K562 (cell line): ENCODE results near the gene MEIOB. TPM values are rescaled to one million over a fixed set of nuclear protein-coding genes. Genes with fewer than 3 reads are reported as not detected.

Experiments
- ATAC-seq: fragments of 200-7000 bp; cut with Tn5 transposase; 3 replicates; pipeline ENCODE4 v1.9.1; 2020; ENCODE audit warnings: moderate library complexity
- BruUV-seq: library from RNA; stranded (reverse); fragments of 400-500 nt; replicated peaks from 2 replicates; lab custom pipeline; 2021; lab: Mats Ljungman, UMichigan
- CTCF ChIA-PET: fragments of 300-600 bp; formaldehyde crosslinking; extraction: SDS; loops from one replicate; lab custom pipeline; 2021; ENCODE audit warnings: low intra/inter-chr PET ratio; lab: Yijun Ruan, JAX
- POLR2A ChIA-PET: fragments of 300-600, 350-650 bp; sonication (Branson Sonifier 250); formaldehyde crosslinking; extraction: SDS; loops from one replicate; lab custom pipeline; 2021; ENCODE audit warnings: antibody characterized with exemption, inconsistent platforms; lab: Yijun Ruan, JAX
- DNase-seq, 4 experiments: peaks; one replicate each; pipeline versions ENCODE4 v3.0.0 to v3.0.0-alpha.2; 2011 to 2018; ENCODE audit warnings: low spot score in 3 of 4, mixed read lengths in 3 of 4; ENCODE audit errors: extremely low read depth in 1 of 4
- FAIRE-seq: peaks from 2 replicates; lab custom pipeline; 2011; peaks lifted over from hg19 to GRCh38; lab: Jason Lieb, UNC
- H2AFZ ChIP-seq: 2 replicates; pipeline ENCODE4 v1.6.0; 2011; ENCODE audit warnings: low read depth, low read length, control low read depth, inconsistent platforms
- H3K27ac ChIP-seq: fragments of 200-600 bp; 3 replicates; pipeline ENCODE4 v1.8.0; 2011; ENCODE audit warnings: low read depth, mild to moderate bottlenecking, control low read depth, inconsistent platforms, low read length, moderate library complexity, mixed read lengths; ENCODE audit errors: extremely low read depth
- H3K27me3 ChIP-seq, 2 experiments: fragments of 300-600 bp in 1 of 2; 2 replicates in 1 of 2; 3 replicates in 1 of 2; pipeline versions ENCODE4 v1.6.0 to v1.8.0; 2011; ENCODE audit warnings: inconsistent platforms in 2 of 2, low read length in 2 of 2, mild to moderate bottlenecking in 1 of 2, mixed read lengths in 1 of 2, moderate library complexity in 1 of 2; ENCODE audit not compliant: control insufficient read depth in 2 of 2, insufficient read depth in 2 of 2
- H3K36me3 ChIP-seq: fragments of 300-600 bp; 3 replicates; pipeline ENCODE4 v1.8.0; 2011; ENCODE audit warnings: mild to moderate bottlenecking, low read length, inconsistent platforms; ENCODE audit not compliant: control insufficient read depth, insufficient read depth
- H3K4me1 ChIP-seq, 2 experiments: fragments of 200-600 bp in 1 of 2; replicated peaks in 1 of 2; 2 replicates in 1 of 2; 3 replicates in 1 of 2; pipeline versions ENCODE4 v1.5.1 to v1.8.0; 2011; ENCODE audit warnings: inconsistent platforms in 2 of 2, low read length in 2 of 2, mild to moderate bottlenecking in 1 of 2, mixed read lengths in 1 of 2, moderate library complexity in 1 of 2; ENCODE audit not compliant: control insufficient read depth in 2 of 2, insufficient read depth in 2 of 2
- H3K4me2 ChIP-seq: 2 replicates; pipeline ENCODE4 v1.6.1; 2011; ENCODE audit warnings: low read length, control low read depth, inconsistent platforms, mixed read lengths; ENCODE audit not compliant: insufficient read depth
- H3K4me3 ChIP-seq: fragments of 200-600 bp; sonication (generic), shearing (Covaris generic); 2 replicates; pipeline ENCODE4 v1.5.1; 2016; ENCODE audit warnings: control low read depth, inconsistent platforms
- H3K79me2 ChIP-seq: fragments of 200-600 bp; 3 replicates; pipeline ENCODE4 v1.8.0; 2011; ENCODE audit warnings: low read length, inconsistent platforms; ENCODE audit not compliant: control insufficient read depth, insufficient read depth
- H3K9ac ChIP-seq, 2 experiments: 2 replicates each; pipeline versions ENCODE4 v1.6.0 to v1.6.1; 2011; ENCODE audit warnings: low read depth in 2 of 2, low read length in 2 of 2, control low read depth in 1 of 2, inconsistent platforms in 1 of 2, mild to moderate bottlenecking in 1 of 2, mixed read lengths in 1 of 2; ENCODE audit not compliant: insufficient read depth in 1 of 2
- H3K9me1 ChIP-seq: one replicate; pipeline ENCODE4 v1.6.0; 2011; ENCODE audit warnings: inconsistent platforms, mild to moderate bottlenecking, low read length, moderate library complexity; ENCODE audit not compliant: control insufficient read depth, insufficient read depth
- H3K9me3 ChIP-seq: replicated peaks from 2 replicates; pipeline ENCODE4 v1.5.1; 2011; ENCODE audit warnings: low read depth, low read length, inconsistent platforms; ENCODE audit not compliant: control insufficient read depth, insufficient read depth
- H4K20me1 ChIP-seq: replicated peaks from 2 replicates; pipeline ENCODE4 v1.6.1; 2011; ENCODE audit warnings: low read length, inconsistent platforms, mixed read lengths; ENCODE audit not compliant: control insufficient read depth, insufficient read depth
- CHD2 ChIP-seq: IDR thresholded peaks from 2 replicates; pipeline ENCODE4 v1.6.1; 2011; ENCODE audit warnings: low read depth, low read length
- KLF13 ChIP-seq: fragments of 450-650 bp; IDR thresholded peaks from 2 replicates; pipeline ENCODE4 v1.6.1; 2016; ENCODE audit warnings: missing genetic modification characterization, low read depth, mild to moderate bottlenecking, missing compliant biosample characterization, moderate library complexity, borderline replicate concordance
- NFRKB ChIP-seq: fragments of 450-650 bp; IDR thresholded peaks from 2 replicates; pipeline ENCODE4 v1.6.1; 2016; ENCODE audit warnings: low read depth
- RFX7 ChIP-seq: fragments of 250-450 bp; sonication (Bioruptor Pico); IDR thresholded peaks from 2 replicates; pipeline ENCODE4 v1.5.1; 2021; ENCODE audit warnings: mild to moderate bottlenecking
- SMARCB1 ChIP-seq: IDR thresholded peaks from 2 replicates; pipeline ENCODE4 v1.6.1; 2011; ENCODE audit warnings: improper control_type of control experiment, low read depth; ENCODE audit not compliant: insufficient read length
- SP2 ChIP-seq: IDR thresholded peaks from 2 replicates; pipeline ENCODE4 v1.6.1; 2011; ENCODE audit warnings: mild to moderate bottlenecking, low read depth, low read length, moderate library complexity; ENCODE audit not compliant: poor library complexity, severe bottlenecking; ENCODE audit errors: extremely low read depth
- TAF7 ChIP-seq: fragments of 450-650 bp; IDR thresholded peaks from 2 replicates; pipeline ENCODE4 v1.6.1; 2016; ENCODE audit warnings: missing genetic modification characterization, missing compliant biosample characterization
- ZBTB26 ChIP-seq: fragments of 450-650 bp; formaldehyde crosslinking; IDR thresholded peaks from 2 replicates; pipeline ENCODE4 v1.4.0; 2022; ENCODE audit warnings: missing genetic modification characterization
- ZBTB40 ChIP-seq, 2 experiments: fragments of 450-650 bp in 1 of 2; sonication (generic) in 1 of 2; formaldehyde crosslinking in 1 of 2; IDR thresholded peaks; 2 replicates each; pipeline versions ENCODE4 v1.7.1 to v1.9.0; 2016 to 2022; ENCODE audit warnings: inconsistent platforms in 1 of 2, mild to moderate bottlenecking in 1 of 2, missing genetic modification reagents in 1 of 2
- ZNF212 ChIP-seq: fragments of 450-650 bp; formaldehyde crosslinking; IDR thresholded peaks from 2 replicates; pipeline ENCODE4 v1.4.0; 2020; ENCODE audit warnings: mild to moderate bottlenecking
- ZNF76 ChIP-seq: fragments of 250-450 bp; sonication (Bioruptor Pico); IDR thresholded peaks from 2 replicates; pipeline ENCODE4 v1.4.0; 2020; ENCODE audit warnings: mild to moderate bottlenecking, moderate library complexity, borderline replicate concordance
- WGBS: fragments of 100-300 bp; shearing (Covaris generic); methylation state at CpG from one replicate; pipeline ENCODE4 v1.1.6; 2016; ENCODE audit warnings: low coverage, mixed read lengths; ENCODE audit not compliant: insufficient coverage; ENCODE audit errors: missing lambda C conversion rate; 5-methylcytosine and 5-hydroxymethylcytosine counted together
- in situ Hi-C: fragments of 300-500 bp; cut with MboI; formaldehyde crosslinking; loops from 4 replicates; pipeline ENCODE4 v1.15.0; 2018; ENCODE audit warnings: inconsistent platforms, mixed read lengths
- intact Hi-C: fragments of 100-400 bp; cut with micrococcal nuclease; formaldehyde crosslinking; loops from 2 replicates; pipeline ENCODE4 v1.14.2; 2022
- polyA plus RNA-seq, 8 experiments: library from polyadenylated mRNA; depleted of rRNA in 4 of 8; stranded (reverse) in 5 of 8; unstranded in 3 of 8; fragments of >200 nt; fragmentation: Nextera tagmentation in 2 of 8; fragmentation: Illumina TruSeq in 1 of 8; extraction: Ambion mirVana in 2 of 8; extraction: Trizol in 1 of 8; gene quantifications; 2 replicates each; pipeline versions ENCODE4 v1.2.1 to v1.2.3, GENCODE V29; 2011 to 2014; ENCODE audit warnings: inconsistent platforms in 1 of 8, missing spikeins in 1 of 8
- total RNA-seq, 7 experiments: library from RNA; depleted of rRNA in 6 of 7; stranded (reverse); fragments of >200 nt in 6 of 7; fragmentation: Illumina TruSeq in 2 of 7; extraction: Trizol in 2 of 7; gene quantifications; 2 replicates each; pipeline versions ENCODE4 v1.2.1 to v1.2.3, GENCODE V29; 2011 to 2021; ENCODE audit warnings: low replicate concordance in 1 of 7

Gene MEIOB
- total and polyA plus RNA-seq, 9 of the 15 experiments (the other 6 are each of a cell fraction or from before 2014, with no cell fraction given), result 25.4 to 203 (median 97.6) TPM

- CTCF ChIA-PET, result no interaction called here
- DNase-seq (no peak), ATAC-seq (no peak), FAIRE-seq (no peak)
- in situ Hi-C loops (no loop called here), intact Hi-C loops (no loop called here)
- BruUV-seq, result no TSS peak
- Histone ChIP-seq H3K4me1 (peaks cover 0 to 69% of the 10 kb centered on the region in 2 experiments; a peak in 2 of 5 replicates), H3K4me2 (no peak overlapping the region), H3K9ac (no peak overlapping the region), H3K9me1 (no peaks in the 10 kb centered on the region), H4K20me1 (no peaks in the 10 kb centered on the region), H3K9me3 (no peaks in the 10 kb centered on the region), H2AFZ (no peak overlapping the region), H3K79me2 (peaks cover 9% of the 10 kb centered on the region; the same call in 1 of the 3 replicates), H3K27ac (no peak overlapping the region), H3K36me3 (peaks cover 38% of the 10 kb centered on the region; the same call in 1 of the 3 replicates), H3K4me3 (no peak overlapping the region), H3K27me3 (no peaks in the 10 kb centered on the region)
- POLR2A ChIA-PET, result interaction anchor here (1.3 to 1.6 kb wide), 2 partner anchors 8 to 10 kb away, joined by 7 to 8 read pairs; partner anchors contain the start of genes NUBP2 and SPSB3
- 93% methylated on average over 37 of the region's 53 CpGs for WGBS
- no peak for TF ChIP-seq KLF13 (tag)
- TF ChIP-seq CHD2, result no peak
- no peak for TF ChIP-seq ZNF76 (CRISPR knock-in tag)
- TF ChIP-seq ZNF212 (CRISPR knock-in tag), result no peak
- TF ChIP-seq ZBTB40 (IDR thresholded peaks at IDR 0.05), result no peak
- no peak for TF ChIP-seq ZBTB40 (CRISPR knock-in tag; IDR thresholded peaks at IDR 0.05)
- TF ChIP-seq ZBTB26 (CRISPR knock-in tag), result no peak
- no peak for TF ChIP-seq RFX7 (CRISPR knock-in tag)
- no peak for TF ChIP-seq TAF7
- no peak for TF ChIP-seq SP2
- no peak for TF ChIP-seq NFRKB
- no peak for TF ChIP-seq SMARCB1
Observed at GRCh38 chr16:1791256-1791942, 80.6 kb downstream of the MEIOB start.
